Measurements from ENCODE around the gene NFATC2.

DNA sequence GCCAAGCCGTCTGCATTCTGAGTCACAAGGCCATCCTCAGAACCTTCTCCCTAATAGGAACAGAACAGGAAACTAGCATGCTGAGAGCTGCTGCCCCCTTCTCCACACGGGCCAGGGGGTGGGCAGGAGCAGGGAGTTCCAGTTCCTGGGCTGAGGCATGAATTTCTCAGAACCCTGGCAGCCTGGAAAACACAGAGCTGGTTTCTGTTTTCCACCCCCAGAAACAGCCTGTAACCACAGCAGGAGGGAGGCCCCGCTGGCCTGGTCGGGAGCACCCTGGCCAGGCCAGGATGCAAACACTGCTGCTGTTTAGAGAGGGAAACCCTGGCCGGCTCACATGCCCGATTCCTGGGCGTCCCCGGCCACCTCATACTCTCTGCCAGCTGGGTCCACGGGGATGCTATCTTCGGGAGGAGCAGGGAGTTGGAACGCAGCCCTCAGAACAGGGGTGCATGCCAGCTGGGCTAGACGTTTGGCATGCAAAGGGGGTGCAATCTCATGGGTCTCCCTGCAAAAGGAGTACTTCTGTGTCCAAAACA is 130.1 kb downstream of the NFATC2 start:
- TF ChIP-seq ZFP30 (CRISPR knock-in tag; IDR thresholded peaks at IDR 0.05) (no peak), ZNF565 (CRISPR knock-in tag; conservative IDR thresholded peaks at IDR 0.05; ENCODE audit: low read depth) (no peak)
- TF ChIP-seq, protein P1, sequence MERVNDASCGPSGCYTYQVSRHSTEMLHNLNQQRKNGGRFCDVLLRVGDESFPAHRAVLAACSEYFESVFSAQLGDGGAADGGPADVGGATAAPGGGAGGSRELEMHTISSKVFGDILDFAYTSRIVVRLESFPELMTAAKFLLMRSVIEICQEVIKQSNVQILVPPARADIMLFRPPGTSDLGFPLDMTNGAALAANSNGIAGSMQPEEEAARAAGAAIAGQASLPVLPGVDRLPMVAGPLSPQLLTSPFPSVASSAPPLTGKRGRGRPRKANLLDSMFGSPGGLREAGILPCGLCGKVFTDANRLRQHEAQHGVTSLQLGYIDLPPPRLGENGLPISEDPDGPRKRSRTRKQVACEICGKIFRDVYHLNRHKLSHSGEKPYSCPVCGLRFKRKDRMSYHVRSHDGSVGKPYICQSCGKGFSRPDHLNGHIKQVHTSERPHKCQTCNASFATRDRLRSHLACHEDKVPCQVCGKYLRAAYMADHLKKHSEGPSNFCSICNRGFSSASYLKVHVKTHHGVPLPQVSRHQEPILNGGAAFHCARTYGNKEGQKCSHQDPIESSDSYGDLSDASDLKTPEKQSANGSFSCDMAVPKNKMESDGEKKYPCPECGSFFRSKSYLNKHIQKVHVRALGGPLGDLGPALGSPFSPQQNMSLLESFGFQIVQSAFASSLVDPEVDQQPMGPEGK (CRISPR knock-in tag; IDR thresholded peaks at IDR 0.05; ENCODE audit: borderline replicate concordance), result no peak
